Type B pancreatic cell (in vitro differentiated cells): ENCODE measurements around the gene NFASC. TPM values are rescaled to one million over a fixed set of nuclear protein-coding genes. Genes with fewer than 3 reads are reported as not detected.

Experiments used
- DNase-seq: peaks from one replicate; pipeline ENCODE4 v3.0.0; 2021; ENCODE audit warnings: mixed read lengths; ENCODE audit not compliant: unreplicated experiment; ENCODE audit errors: extremely low spot score
- H3K27ac Mint-ChIP-seq: 2 replicates; pipeline ENCODE4 v1.8.0; 2021; ENCODE audit warnings: mild to moderate bottlenecking, mixed read lengths
- H3K27me3 Mint-ChIP-seq: 2 replicates; pipeline ENCODE4 v1.8.0; 2021; ENCODE audit warnings: mixed read lengths
- H3K36me3 Mint-ChIP-seq: 2 replicates; pipeline ENCODE4 v1.8.0; 2021; ENCODE audit warnings: mixed read lengths
- H3K4me1 Mint-ChIP-seq: one replicate; pipeline ENCODE4 v1.8.0; 2021; ENCODE audit warnings: mixed read lengths; ENCODE audit not compliant: unreplicated experiment
- H3K4me3 Mint-ChIP-seq: 2 replicates; pipeline ENCODE4 v1.8.0; 2021; ENCODE audit warnings: mild to moderate bottlenecking, mixed read lengths
- H3K9me3 Mint-ChIP-seq: 2 replicates; pipeline ENCODE4 v1.8.0; 2021; ENCODE audit warnings: mixed read lengths
- total RNA-seq: library from RNA; stranded (reverse); gene quantifications from 2 replicates; pipeline ENCODE4 v1.2.1, GENCODE V29; 2021; ENCODE audit warnings: low replicate concordance
- TF ChIP-seq, protein P1 (sequence below): fragments of 200-600 bp; sonication (generic); conservative IDR thresholded peaks from 2 replicates; pipeline ENCODE4 v1.5.0; 2021; ENCODE audit warnings: antibody characterized with exemption, mild to moderate bottlenecking

NFASC gene
- total RNA-seq, 1 donor from 2014 or later, result 16.4 TPM

DNA sequence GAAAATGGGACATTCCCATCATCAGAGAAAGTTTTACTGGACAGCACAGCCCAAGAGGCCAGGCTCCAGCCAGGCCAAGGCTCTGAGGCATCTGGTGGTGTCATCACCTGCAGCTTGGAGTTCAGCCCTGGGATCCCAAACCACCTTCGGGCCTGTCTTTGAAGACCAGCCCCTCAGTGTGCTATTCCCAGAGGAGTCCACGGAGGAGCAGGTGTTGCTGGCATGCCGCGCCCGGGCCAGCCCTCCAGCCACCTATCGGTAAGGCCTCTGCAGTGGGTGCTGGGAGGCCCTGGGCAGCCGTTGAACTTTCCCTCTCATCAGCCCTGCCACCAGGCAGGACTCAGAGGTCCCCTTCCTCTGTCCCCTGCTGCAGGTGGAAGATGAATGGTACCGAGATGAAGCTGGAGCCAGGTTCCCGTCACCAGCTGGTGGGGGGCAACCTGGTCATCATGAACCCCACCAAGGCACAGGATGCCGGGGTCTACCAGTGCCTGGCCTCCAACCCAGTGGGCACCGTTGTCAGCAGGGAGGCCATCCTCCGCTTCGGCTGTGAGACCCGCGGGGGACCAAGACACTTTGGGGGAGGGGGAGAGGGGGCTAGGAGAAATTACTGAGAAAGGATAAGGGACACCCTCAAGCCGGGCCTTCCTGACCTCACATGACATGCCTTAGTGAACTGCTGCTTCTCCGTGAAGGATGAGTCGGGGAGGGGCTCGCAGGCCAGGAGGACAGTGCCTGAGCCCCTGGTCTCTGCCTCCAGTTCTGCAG is 187.3 kb downstream of the NFASC start:
- DNase-seq, result no peak
- TF ChIP-seq, protein P1, sequence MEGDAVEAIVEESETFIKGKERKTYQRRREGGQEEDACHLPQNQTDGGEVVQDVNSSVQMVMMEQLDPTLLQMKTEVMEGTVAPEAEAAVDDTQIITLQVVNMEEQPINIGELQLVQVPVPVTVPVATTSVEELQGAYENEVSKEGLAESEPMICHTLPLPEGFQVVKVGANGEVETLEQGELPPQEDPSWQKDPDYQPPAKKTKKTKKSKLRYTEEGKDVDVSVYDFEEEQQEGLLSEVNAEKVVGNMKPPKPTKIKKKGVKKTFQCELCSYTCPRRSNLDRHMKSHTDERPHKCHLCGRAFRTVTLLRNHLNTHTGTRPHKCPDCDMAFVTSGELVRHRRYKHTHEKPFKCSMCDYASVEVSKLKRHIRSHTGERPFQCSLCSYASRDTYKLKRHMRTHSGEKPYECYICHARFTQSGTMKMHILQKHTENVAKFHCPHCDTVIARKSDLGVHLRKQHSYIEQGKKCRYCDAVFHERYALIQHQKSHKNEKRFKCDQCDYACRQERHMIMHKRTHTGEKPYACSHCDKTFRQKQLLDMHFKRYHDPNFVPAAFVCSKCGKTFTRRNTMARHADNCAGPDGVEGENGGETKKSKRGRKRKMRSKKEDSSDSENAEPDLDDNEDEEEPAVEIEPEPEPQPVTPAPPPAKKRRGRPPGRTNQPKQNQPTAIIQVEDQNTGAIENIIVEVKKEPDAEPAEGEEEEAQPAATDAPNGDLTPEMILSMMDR, result no peak
- H3K27me3 Mint-ChIP-seq, result peaks cover 40% of the 10 kb centered on the region
- H3K36me3 Mint-ChIP-seq, result no peaks in the 10 kb centered on the region
- H3K4me3 Mint-ChIP-seq, result no peak overlapping the region
- no peak overlapping the region for H3K27ac Mint-ChIP-seq
- H3K4me1 Mint-ChIP-seq, result peaks cover 5% of the 10 kb centered on the region
- H3K9me3 Mint-ChIP-seq, result no peaks in the 10 kb centered on the region

DNA sequence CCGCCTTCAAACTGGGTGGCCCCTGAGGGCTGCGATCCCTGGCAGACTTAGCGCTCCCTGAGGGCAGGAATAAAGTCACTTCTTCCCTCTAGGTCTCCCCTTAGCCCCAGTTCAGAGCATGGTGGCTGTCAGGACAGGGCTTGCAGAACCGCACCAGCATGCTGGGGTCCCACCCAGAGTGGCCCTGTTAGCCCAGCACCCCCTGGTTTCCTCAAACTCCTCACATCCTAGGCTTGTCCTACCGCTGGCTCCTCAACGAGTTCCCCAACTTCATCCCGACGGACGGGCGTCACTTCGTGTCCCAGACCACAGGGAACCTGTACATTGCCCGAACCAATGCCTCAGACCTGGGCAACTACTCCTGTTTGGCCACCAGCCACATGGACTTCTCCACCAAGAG is 188.2 kb downstream of the NFASC start:
- Mint-ChIP-seq H3K4me1 (peaks cover 9% of the 10 kb centered on the region), H3K27ac (no peak overlapping the region), H3K9me3 (no peaks in the 10 kb centered on the region), H3K36me3 (no peaks in the 10 kb centered on the region), H3K4me3 (no peak overlapping the region), H3K27me3 (peaks cover 32% of the 10 kb centered on the region)
- TF ChIP-seq, protein P1, result no peak
- DNase-seq, result no peak

DNA sequence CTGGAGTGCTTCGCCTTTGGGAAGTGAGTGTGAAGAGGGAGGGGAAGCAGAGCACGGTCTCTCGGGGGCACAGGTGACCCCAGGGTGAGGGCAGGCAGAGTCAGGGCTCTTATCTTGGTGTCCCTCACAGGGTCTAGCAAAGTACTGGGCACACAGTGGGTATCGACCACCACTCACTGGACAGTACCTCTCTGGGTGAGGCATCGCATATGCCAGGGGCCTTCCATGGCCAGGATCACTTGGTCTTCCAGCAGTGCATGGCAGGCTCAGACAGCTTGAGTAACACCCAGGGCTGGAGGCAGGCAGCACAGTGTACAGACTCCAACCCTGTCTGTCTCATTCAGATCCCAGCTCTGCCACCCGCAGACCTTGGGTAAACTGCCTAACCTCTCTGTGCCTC is 189.0 kb downstream of the NFASC start:
- H3K36me3 Mint-ChIP-seq, result no peaks in the 10 kb centered on the region
- H3K27ac Mint-ChIP-seq, result no peak overlapping the region
- peaks cover 9% of the 10 kb centered on the region for H3K4me1 Mint-ChIP-seq
- H3K9me3 Mint-ChIP-seq, result no peaks in the 10 kb centered on the region
- no peak for DNase-seq
- TF ChIP-seq, protein P1, result no peak
- peaks cover 27% of the 10 kb centered on the region for H3K27me3 Mint-ChIP-seq
- H3K4me3 Mint-ChIP-seq, result no peak overlapping the region

DNA sequence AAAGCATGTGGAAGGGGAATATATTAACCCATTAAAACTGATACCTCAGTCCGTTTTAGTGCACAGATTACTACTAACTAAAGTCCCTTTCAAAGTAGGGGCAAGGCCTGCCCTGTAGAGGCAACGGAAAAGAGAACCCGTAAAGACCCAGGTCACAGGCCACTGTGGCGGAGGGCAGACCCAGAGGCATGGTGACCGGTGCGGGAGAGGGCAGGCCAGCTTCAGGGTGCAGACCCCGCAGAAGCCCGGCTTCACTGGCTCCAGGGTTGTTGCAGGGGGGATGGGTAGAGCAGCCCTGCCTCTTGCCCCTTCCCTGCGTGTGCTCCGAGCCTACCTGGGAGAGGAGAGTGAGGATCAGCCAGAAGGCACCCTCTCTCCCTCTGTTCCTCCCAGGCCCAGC is 190.1 kb downstream of the NFASC start:
- TF ChIP-seq, protein P1, result no peak
- H3K4me1 Mint-ChIP-seq, result peaks cover 9% of the 10 kb centered on the region
- H3K4me3 Mint-ChIP-seq, result no peak overlapping the region
- H3K36me3 Mint-ChIP-seq, result no peaks in the 10 kb centered on the region
- no peak for DNase-seq
- H3K27ac Mint-ChIP-seq, result no peak overlapping the region
- H3K9me3 Mint-ChIP-seq, result no peaks in the 10 kb centered on the region
- H3K27me3 Mint-ChIP-seq, result peaks cover 22% of the 10 kb centered on the region

DNA sequence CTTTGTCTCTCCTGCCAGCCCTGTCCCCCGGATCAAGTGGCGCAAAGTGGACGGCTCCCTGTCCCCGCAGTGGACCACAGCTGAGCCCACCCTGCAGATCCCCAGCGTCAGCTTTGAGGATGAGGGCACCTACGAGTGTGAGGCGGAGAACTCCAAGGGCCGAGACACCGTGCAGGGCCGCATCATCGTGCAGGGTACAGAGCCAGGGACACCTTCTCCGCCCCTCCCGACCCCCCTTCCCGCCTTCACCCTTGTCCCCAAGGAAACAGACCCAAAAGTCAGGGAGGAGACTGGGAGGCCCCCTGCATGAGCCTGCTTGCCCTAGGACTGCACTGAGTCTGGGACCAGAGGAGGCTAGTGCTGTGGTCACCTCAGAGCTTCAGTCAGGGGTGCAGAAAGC is 190.6 kb downstream of the NFASC start:
- Mint-ChIP-seq H3K4me1 (peaks cover 9% of the 10 kb centered on the region), H3K27ac (no peak overlapping the region), H3K27me3 (peaks cover 19% of the 10 kb centered on the region), H3K4me3 (no peak overlapping the region), H3K36me3 (no peaks in the 10 kb centered on the region), H3K9me3 (no peaks in the 10 kb centered on the region)
- no peak for DNase-seq
- TF ChIP-seq, protein P1, result no peak
